Measurements from ENCODE around the gene RANBP9. TPM values are rescaled to one million over a fixed set of nuclear protein-coding genes. Genes with fewer than 3 reads are reported as not detected.

Gene RANBP9
- total and polyA plus RNA-seq, 2 of the 13 experiments (the other 11 are each of a cell fraction or from before 2014, with no cell fraction given) = 26.6 to 30.6 TPM

DNA sequence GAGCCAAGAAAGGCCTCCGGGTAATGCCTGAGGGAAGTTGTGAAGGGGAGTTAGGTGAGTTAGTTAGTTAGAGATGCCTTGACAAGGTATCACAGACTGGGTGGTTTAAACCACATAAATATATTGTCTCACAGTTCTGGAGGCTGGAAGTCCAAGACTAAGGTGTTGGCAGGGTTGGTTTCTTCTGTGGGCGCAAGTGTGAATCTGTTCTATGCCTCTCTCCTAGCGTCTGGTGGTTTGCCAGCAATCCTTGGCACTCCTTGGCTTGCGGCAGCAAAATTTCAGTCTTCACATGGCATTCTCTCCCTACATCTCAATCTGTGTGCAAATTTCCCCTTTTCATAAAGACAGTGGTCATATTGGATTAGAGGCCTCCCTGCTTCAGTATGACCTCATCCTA, 29.7 kb upstream of the RANBP9 start:
- Histone ChIP-seq H3K27ac (ENCODE audit: extremely low read length, insufficient read depth, low read length) (no peak overlapping the region), H3K4me3 (replicated peaks in 1 of 3; ENCODE audit: insufficient read depth in 1 of 3, low read depth in 2 of 3, low read length in 3 of 3) (no peak overlapping the region), H4K20me1 (ENCODE audit: insufficient read depth, low read length) (no peaks in the 10 kb centered on the region), H3K9ac (ENCODE audit: insufficient read depth, low read depth, low read length) (no peak overlapping the region), H3K9me3 (ENCODE audit: low read length) (no peaks in the 10 kb centered on the region), H3K36me3 (replicated peaks in 1 of 2; ENCODE audit: control insufficient read depth in 1 of 2, insufficient read depth in 2 of 2, low read length in 2 of 2) (no peaks in the 10 kb centered on the region), H2AFZ (ENCODE audit: low read length) (no peak overlapping the region), H3K79me2 (ENCODE audit: insufficient read depth, low read length) (no peaks in the 10 kb centered on the region), H3K4me1 (ENCODE audit: insufficient read depth, low read length) (no peaks in the 10 kb centered on the region), H3K27me3 (ENCODE audit: control insufficient read depth in 1 of 2, insufficient read depth in 2 of 2, low read length in 2 of 2) (no peaks in the 10 kb centered on the region; a peak in 1 of 5 replicates), H3K4me2 (ENCODE audit: low read depth, low read length) (no peak overlapping the region)
- 56% methylated on average over 4 of the region's 4 CpGs for WGBS (ENCODE audit: low lambda C conversion rate)
- BruUV-seq (replicated peaks) = no TSS peak
- ATAC-seq (no peak), FAIRE-seq (no peak), DNase-seq (ENCODE audit: low spot score) (no peak)
- POLR2A ChIA-PET = no interaction called here
- intact Hi-C loops (cut with micrococcal nuclease; ENCODE audit: unreplicated experiment) (no loop called here), in situ Hi-C loops (cut with HindIII; ENCODE audit: extremely low pct_ligation_motif_present, low pct_unique_long_range_greater_than_20kb) (no loop called here)
- CTCF ChIA-PET (ENCODE audit: low intra/inter-chr PET ratio, low total read pairs) = no interaction called here
- TF ChIP-seq, protein P1, sequence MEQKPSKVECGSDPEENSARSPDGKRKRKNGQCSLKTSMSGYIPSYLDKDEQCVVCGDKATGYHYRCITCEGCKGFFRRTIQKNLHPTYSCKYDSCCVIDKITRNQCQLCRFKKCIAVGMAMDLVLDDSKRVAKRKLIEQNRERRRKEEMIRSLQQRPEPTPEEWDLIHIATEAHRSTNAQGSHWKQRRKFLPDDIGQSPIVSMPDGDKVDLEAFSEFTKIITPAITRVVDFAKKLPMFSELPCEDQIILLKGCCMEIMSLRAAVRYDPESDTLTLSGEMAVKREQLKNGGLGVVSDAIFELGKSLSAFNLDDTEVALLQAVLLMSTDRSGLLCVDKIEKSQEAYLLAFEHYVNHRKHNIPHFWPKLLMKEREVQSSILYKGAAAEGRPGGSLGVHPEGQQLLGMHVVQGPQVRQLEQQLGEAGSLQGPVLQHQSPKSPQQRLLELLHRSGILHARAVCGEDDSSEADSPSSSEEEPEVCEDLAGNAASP (CRISPR knock-in tag; IDR thresholded peaks at IDR 0.05; ENCODE audit: borderline replicate concordance) = no peak
- TF ChIP-seq, protein P2, sequence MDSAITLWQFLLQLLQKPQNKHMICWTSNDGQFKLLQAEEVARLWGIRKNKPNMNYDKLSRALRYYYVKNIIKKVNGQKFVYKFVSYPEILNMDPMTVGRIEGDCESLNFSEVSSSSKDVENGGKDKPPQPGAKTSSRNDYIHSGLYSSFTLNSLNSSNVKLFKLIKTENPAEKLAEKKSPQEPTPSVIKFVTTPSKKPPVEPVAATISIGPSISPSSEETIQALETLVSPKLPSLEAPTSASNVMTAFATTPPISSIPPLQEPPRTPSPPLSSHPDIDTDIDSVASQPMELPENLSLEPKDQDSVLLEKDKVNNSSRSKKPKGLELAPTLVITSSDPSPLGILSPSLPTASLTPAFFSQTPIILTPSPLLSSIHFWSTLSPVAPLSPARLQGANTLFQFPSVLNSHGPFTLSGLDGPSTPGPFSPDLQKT (CRISPR knock-in tag; IDR thresholded peaks at IDR 0.05; ENCODE audit: borderline replicate concordance) = no peak
- TF ChIP-seq SUZ12 (IDR thresholded peaks at IDR 0.05; ENCODE audit: low read depth, low read length) (no peak), SOX13 (IDR thresholded peaks at IDR 0.05) (no peak), SOX13 (CRISPR knock-in tag; conservative IDR thresholded peaks at IDR 0.05 in 1 of 2, IDR thresholded peaks at IDR 0.05 in 1 of 2) (no peak), SP2 (CRISPR knock-in tag; IDR thresholded peaks at IDR 0.05) (no peak), ZNF562 (CRISPR knock-in tag; IDR thresholded peaks at IDR 0.05; ENCODE audit: borderline replicate concordance) (no peak), SAP130 (CRISPR knock-in tag; IDR thresholded peaks at IDR 0.05; ENCODE audit: low read depth) (no peak), ZBTB1 (CRISPR knock-in tag; IDR thresholded peaks at IDR 0.05; ENCODE audit: borderline replicate concordance) (no peak), NFATC3 (CRISPR knock-in tag; IDR thresholded peaks at IDR 0.05) (no peak), ZNF709 (CRISPR knock-in tag; IDR thresholded peaks at IDR 0.05) (no peak), SMYD3 (CRISPR knock-in tag; IDR thresholded peaks at IDR 0.05) (no peak), XRCC5 (optimal IDR thresholded peaks at IDR 0.05; ENCODE audit: low read length) (no peak), FOXK2 (IDR thresholded peaks at IDR 0.05) (no peak)
- TF ChIP-seq, protein P3, sequence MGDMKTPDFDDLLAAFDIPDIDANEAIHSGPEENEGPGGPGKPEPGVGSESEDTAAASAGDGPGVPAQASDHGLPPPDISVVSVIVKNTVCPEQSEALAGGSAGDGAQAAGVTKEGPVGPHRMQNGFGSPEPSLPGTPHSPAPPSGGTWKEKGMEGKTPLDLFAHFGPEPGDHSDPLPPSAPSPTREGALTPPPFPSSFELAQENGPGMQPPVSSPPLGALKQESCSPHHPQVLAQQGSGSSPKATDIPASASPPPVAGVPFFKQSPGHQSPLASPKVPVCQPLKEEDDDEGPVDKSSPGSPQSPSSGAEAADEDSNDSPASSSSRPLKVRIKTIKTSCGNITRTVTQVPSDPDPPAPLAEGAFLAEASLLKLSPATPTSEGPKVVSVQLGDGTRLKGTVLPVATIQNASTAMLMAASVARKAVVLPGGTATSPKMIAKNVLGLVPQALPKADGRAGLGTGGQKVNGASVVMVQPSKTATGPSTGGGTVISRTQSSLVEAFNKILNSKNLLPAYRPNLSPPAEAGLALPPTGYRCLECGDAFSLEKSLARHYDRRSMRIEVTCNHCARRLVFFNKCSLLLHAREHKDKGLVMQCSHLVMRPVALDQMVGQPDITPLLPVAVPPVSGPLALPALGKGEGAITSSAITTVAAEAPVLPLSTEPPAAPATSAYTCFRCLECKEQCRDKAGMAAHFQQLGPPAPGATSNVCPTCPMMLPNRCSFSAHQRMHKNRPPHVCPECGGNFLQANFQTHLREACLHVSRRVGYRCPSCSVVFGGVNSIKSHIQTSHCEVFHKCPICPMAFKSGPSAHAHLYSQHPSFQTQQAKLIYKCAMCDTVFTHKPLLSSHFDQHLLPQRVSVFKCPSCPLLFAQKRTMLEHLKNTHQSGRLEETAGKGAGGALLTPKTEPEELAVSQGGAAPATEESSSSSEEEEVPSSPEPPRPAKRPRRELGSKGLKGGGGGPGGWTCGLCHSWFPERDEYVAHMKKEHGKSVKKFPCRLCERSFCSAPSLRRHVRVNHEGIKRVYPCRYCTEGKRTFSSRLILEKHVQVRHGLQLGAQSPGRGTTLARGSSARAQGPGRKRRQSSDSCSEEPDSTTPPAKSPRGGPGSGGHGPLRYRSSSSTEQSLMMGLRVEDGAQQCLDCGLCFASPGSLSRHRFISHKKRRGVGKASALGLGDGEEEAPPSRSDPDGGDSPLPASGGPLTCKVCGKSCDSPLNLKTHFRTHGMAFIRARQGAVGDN (CRISPR knock-in tag; IDR thresholded peaks at IDR 0.05) = no peak
- TF ChIP-seq, protein P4, sequence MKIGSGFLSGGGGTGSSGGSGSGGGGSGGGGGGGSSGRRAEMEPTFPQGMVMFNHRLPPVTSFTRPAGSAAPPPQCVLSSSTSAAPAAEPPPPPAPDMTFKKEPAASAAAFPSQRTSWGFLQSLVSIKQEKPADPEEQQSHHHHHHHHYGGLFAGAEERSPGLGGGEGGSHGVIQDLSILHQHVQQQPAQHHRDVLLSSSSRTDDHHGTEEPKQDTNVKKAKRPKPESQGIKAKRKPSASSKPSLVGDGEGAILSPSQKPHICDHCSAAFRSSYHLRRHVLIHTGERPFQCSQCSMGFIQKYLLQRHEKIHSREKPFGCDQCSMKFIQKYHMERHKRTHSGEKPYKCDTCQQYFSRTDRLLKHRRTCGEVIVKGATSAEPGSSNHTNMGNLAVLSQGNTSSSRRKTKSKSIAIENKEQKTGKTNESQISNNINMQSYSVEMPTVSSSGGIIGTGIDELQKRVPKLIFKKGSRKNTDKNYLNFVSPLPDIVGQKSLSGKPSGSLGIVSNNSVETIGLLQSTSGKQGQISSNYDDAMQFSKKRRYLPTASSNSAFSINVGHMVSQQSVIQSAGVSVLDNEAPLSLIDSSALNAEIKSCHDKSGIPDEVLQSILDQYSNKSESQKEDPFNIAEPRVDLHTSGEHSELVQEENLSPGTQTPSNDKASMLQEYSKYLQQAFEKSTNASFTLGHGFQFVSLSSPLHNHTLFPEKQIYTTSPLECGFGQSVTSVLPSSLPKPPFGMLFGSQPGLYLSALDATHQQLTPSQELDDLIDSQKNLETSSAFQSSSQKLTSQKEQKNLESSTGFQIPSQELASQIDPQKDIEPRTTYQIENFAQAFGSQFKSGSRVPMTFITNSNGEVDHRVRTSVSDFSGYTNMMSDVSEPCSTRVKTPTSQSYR (CRISPR knock-in tag; IDR thresholded peaks at IDR 0.05; ENCODE audit: borderline replicate concordance) = no peak
- TF ChIP-seq, protein P5, sequence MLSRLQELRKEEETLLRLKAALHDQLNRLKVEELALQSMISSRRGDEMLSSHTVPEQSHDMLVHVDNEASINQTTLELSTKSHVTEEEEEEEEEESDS (CRISPR knock-in tag; IDR thresholded peaks at IDR 0.05; ENCODE audit: borderline replicate concordance) = no peak
